Measurements from ENCODE around the gene AFAP1.

GRCh38 chr4:7830747-7831146 lies 108.9 kb downstream of the AFAP1 start:
- TF ChIP-seq CREB1 (IDR thresholded peaks at IDR 0.05), result no peak
- no peak for TF ChIP-seq CTCF (IDR thresholded peaks at IDR 0.05; ENCODE audit: control extremely low read depth in 1 of 3, insufficient read depth in 1 of 3, low read depth in 1 of 3, low read length in 3 of 3)
- no peak for TF ChIP-seq SP4 (IDR thresholded peaks at IDR 0.05; ENCODE audit: low read length)
- TF ChIP-seq BACH1 (IDR thresholded peaks at IDR 0.05; ENCODE audit: low read length), result no peak
- TF ChIP-seq RAD21 (IDR thresholded peaks at IDR 0.05 in 1 of 2, conservative IDR thresholded peaks at IDR 0.05 in 1 of 2; ENCODE audit: low read depth in 2 of 2, low read length in 2 of 2), result no peak
- TF ChIP-seq SIRT6 (IDR thresholded peaks at IDR 0.05; ENCODE audit: low read length), result no peak
- TF ChIP-seq SIN3A (conservative IDR thresholded peaks at IDR 0.05 in 1 of 2, IDR thresholded peaks at IDR 0.05 in 1 of 2; ENCODE audit: low read depth in 1 of 2, low read length in 2 of 2), result no peak
- no peak for TF ChIP-seq CHD2 (IDR thresholded peaks at IDR 0.05; ENCODE audit: low read length)

All from H1 (cell line).